Measurements from ENCODE around the gene LVRN. TPM values are rescaled to one million over a fixed set of nuclear protein-coding genes. Genes with fewer than 3 reads are reported as not detected.

LVRN gene
- total RNA-seq, 4 donors from 2014 or later, result 0.67 to 4.7 (median 2.2) TPM

DNA sequence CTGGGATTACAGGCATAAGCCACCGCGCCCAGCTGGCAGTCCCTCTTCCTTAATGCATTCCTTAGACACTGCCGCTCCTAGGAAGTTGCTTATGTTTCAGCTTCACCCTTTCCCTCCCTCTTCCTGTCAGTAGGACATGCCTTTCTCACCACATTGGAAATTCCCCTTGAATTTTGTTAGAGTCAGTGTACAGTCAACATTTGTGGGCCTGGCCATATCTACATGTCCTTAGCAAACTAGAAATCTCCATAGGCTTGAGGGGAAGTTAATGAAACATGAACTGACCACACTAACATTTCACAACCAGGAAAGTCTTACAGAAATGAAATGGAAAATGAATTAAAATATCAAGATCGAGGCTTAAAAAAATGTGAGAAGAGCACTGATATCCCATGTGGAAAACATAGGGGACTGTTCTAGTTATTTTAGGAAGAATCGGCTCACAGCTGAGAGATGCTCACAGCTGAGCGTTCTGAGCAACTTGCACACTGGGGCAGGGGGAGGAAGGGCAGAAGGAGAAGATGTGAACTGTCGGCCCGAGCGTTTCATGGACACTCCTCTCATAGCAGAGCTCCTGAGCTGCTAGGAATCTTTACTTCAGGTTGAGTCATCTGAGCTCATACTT, 21.1 kb upstream of the LVRN start:
- Histone ChIP-seq H3K27me3 (no peaks in the 10 kb centered on the region), H3K9me3 (no peaks in the 10 kb centered on the region), H3K27ac (no peak overlapping the region), H3K4me3 (replicated peaks in 1 of 3) (no peak overlapping the region), H3K4me1 (no peaks in the 10 kb centered on the region), H3K36me3 (no peaks in the 10 kb centered on the region)
- DNase-seq, result no peak
- TF ChIP-seq POLR2A (IDR thresholded peaks at IDR 0.05), result no peak
- TF ChIP-seq CTCF (IDR thresholded peaks at IDR 0.05), result no peak
- intact Hi-C loops (cut with DNase I), result no loop called here
- 78 to 82% methylated on average over 9 of the region's 9 CpGs for WGBS, 2 donors

- intact Hi-C loops (cut with DNase I), result no loop called here
- Histone ChIP-seq H3K9me3 (no peaks in the 10 kb centered on the region), H3K4me3 (replicated peaks in 1 of 3) (no peak overlapping the region), H3K36me3 (no peaks in the 10 kb centered on the region), H3K27ac (no peak overlapping the region), H3K4me1 (no peaks in the 10 kb centered on the region), H3K27me3 (no peaks in the 10 kb centered on the region)
- TF ChIP-seq CTCF (IDR thresholded peaks at IDR 0.05) (no peak), POLR2A (IDR thresholded peaks at IDR 0.05) (no peak)
- 84 to 92% methylated on average over 3 of the region's 3 CpGs for WGBS, 2 donors
- DNase-seq, result no peak
Measured at GRCh38 chr5:115944501-115944900, 17.8 kb upstream of the LVRN start.

DNA sequence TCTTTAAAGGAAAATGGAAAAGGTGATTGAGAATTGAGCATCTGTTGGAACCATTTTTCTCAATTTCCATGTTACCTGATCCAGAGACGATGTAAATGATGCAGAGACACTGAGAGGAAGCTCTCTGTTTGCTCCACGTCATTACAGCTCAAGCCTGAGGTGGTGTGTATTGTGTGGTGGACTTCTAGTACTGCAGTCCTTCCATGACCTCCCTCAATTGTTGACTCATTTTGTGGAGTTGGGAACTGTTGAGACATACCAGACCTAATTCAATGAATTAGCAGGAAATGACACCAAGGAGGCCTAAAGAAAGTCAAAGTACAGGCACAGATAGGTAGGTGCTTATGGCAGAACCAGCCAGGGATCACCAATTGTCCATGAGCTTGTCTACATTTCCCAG, 15.6 kb upstream of the LVRN start:
- no peaks in the 10 kb centered on the region for H3K36me3 ChIP-seq
- no peaks in the 10 kb centered on the region for H3K4me1 ChIP-seq
- no peaks in the 10 kb centered on the region for H3K27me3 ChIP-seq
- no peak overlapping the region for H3K27ac ChIP-seq
- TF ChIP-seq CTCF (IDR thresholded peaks at IDR 0.05), result no peak
- no peak for TF ChIP-seq POLR2A (IDR thresholded peaks at IDR 0.05)
- WGBS, 2 donors, result 84 to 95% methylated on average over 2 of the region's 2 CpGs
- H3K9me3 ChIP-seq, result no peaks in the 10 kb centered on the region
- no peak overlapping the region for H3K4me3 ChIP-seq (replicated peaks in 1 of 3)
- DNase-seq, result no peak
- intact Hi-C loops (cut with DNase I), result no loop called here

DNA sequence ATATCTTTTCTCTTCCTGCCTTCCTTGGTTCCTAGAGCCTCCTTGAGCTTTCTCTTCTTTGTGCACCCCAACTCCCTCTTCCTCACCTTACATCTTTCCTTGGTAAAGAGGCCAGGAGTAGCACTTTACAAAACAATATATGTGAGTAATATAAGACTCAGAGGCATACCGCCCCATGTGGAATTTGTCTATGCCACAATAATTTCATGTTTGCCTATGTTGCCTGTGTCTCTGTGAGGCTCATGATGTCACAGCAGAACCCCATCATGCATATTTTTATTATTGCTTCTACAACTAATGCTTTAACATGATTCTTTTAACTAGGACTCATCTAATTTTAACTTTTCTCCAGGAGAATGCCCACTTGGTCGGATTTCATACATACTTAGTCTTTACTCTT, 15.0 kb upstream of the LVRN start:
- 90 to 92% methylated on average over 2 of the region's 2 CpGs for WGBS, 2 donors

More for the DNA sequence above, 15.0 kb upstream of the LVRN start:
- TF ChIP-seq CTCF (IDR thresholded peaks at IDR 0.05), result no peak
- TF ChIP-seq POLR2A (IDR thresholded peaks at IDR 0.05), result no peak
- no peak for DNase-seq
- H3K4me1 ChIP-seq, result no peaks in the 10 kb centered on the region
- H3K27ac ChIP-seq, result no peak overlapping the region
- no peaks in the 10 kb centered on the region for H3K27me3 ChIP-seq
- no peak overlapping the region for H3K4me3 ChIP-seq (replicated peaks in 1 of 3)
- intact Hi-C loops (cut with DNase I), result no loop called here
- H3K9me3 ChIP-seq, result no peaks in the 10 kb centered on the region
- no peaks in the 10 kb centered on the region for H3K36me3 ChIP-seq
